ENCODE data around the gene CCR9.

GRCh38 chr3:45947361-45947760 is 61.0 kb downstream of the CCR9 start:
- no peak for TF ChIP-seq CTCF (IDR thresholded peaks at IDR 0.05 in 2 of 3, conservative IDR thresholded peaks at IDR 0.05 in 1 of 3; ENCODE audit: control insufficient read depth in 2 of 3, extremely low read depth in 1 of 3, insufficient read depth in 1 of 3, low read depth in 3 of 3, low read length in 3 of 3)
- no peak for TF ChIP-seq IKZF1 (conservative IDR thresholded peaks at IDR 0.05)
- no peak for TF ChIP-seq JUND (IDR thresholded peaks at IDR 0.05; ENCODE audit: low read depth, low read length)
- no peak for TF ChIP-seq ETV6 (conservative IDR thresholded peaks at IDR 0.05 in 1 of 2, IDR thresholded peaks at IDR 0.05 in 1 of 2; ENCODE audit: borderline replicate concordance in 1 of 2, low read depth in 1 of 2)
- TF ChIP-seq FOXM1 (IDR thresholded peaks at IDR 0.05; ENCODE audit: low read depth, low read length): no peak
- no peak for TF ChIP-seq FOS (IDR thresholded peaks at IDR 0.05; ENCODE audit: borderline replicate concordance, extremely low read depth, insufficient read length)
- no peak for TF ChIP-seq YY1 (IDR thresholded peaks at IDR 0.05; ENCODE audit: low read depth, low read length)
- no peak for TF ChIP-seq EP300 (IDR thresholded peaks at IDR 0.05; ENCODE audit: borderline replicate concordance in 1 of 2, control insufficient read depth in 1 of 2, low read depth in 2 of 2, low read length in 2 of 2)
